T-cell (primary cell): ENCODE measurements around the gene SLC6A6. TPM values are rescaled to one million over a fixed set of nuclear protein-coding genes. Genes with fewer than 3 reads are reported as not detected.
"Not testable (repeated sequence)": the region's sequence is repeated elsewhere in the genome, so short reads cannot be mapped to it uniquely, and the experiment has no call there.

Experiments
- ATAC-seq, 4 experiments: fragments of 200-7000 bp in 3 of 4; fragments of 150-1000 bp in 1 of 4; cut with Tn5 transposase; replicated peaks in 1 of 4; 1 replicate in 3 of 4; 2 replicates in 1 of 4; pipeline ENCODE4 v1.10.0; 2021; ENCODE audit warnings: moderate library complexity in 3 of 4, mild to moderate bottlenecking in 2 of 4, moderate number of reproducible peaks in 1 of 4
- CTCF ChIA-PET, 2 donors: fragments of 300-600 bp; sonication (Branson Sonifier 250); formaldehyde crosslinking; loops; one replicate each; lab custom pipeline; 2022; ENCODE audit warnings: antibody characterized with exemption in 2 of 2; lab: Charles Lee
- POLR2A ChIA-PET, 2 donors: fragments of 300-600 bp; sonication (Branson Sonifier 250); formaldehyde crosslinking; loops; one replicate each; lab custom pipeline; 2022; ENCODE audit warnings: antibody characterized with exemption in 2 of 2; lab: Charles Lee
- DNase-seq, 35 experiments: peaks; one replicate each; pipeline versions ENCODE4 v3.0.0 to v3.0.0-alpha.2; 2013 to 2023
- H3K27ac ChIP-seq: one replicate; pipeline ENCODE4 v1.5.1; 2013; ENCODE audit warnings: low read length
- H3K27me3 ChIP-seq, 2 experiments: replicated peaks in 1 of 2; 1 replicate in 1 of 2; 2 replicates in 1 of 2; pipeline versions ENCODE4 v1.6.1 to v1.7.0; 2013; ENCODE audit warnings: low read length in 1 of 2, mixed read lengths in 1 of 2; ENCODE audit not compliant: control insufficient read depth in 2 of 2, insufficient read depth in 2 of 2; ENCODE audit errors: extremely low read depth in 1 of 2
- H3K36me3 ChIP-seq, 2 donors: 1 replicate in 1 of 2; 2 replicates in 1 of 2; pipeline versions ENCODE4 v1.6.1 to v1.7.0; 2013; ENCODE audit warnings: low read length in 1 of 2; ENCODE audit not compliant: control insufficient read depth in 2 of 2, insufficient read depth in 1 of 2; ENCODE audit errors: extremely low read depth in 1 of 2
- H3K4me1 ChIP-seq, 2 experiments: 1 replicate in 1 of 2; 2 replicates in 1 of 2; pipeline versions ENCODE4 v1.6.1 to v1.7.0; 2013; ENCODE audit warnings: low read length in 2 of 2, mixed read lengths in 1 of 2; ENCODE audit not compliant: insufficient read depth in 2 of 2, control insufficient read depth in 1 of 2; ENCODE audit errors: extremely low read depth in 1 of 2
- H3K4me3 ChIP-seq, 2 donors: 1 replicate in 1 of 2; 2 replicates in 1 of 2; pipeline versions ENCODE4 v1.5.1 to v1.7.0; 2013; ENCODE audit warnings: mild to moderate bottlenecking in 2 of 2, low read length in 1 of 2, moderate library complexity in 1 of 2; ENCODE audit not compliant: control insufficient read depth in 1 of 2; ENCODE audit errors: extremely low read depth in 1 of 2
- H3K9me3 ChIP-seq: 2 replicates; pipeline ENCODE4 v1.7.0; 2013
- H3K27ac Mint-ChIP-seq, 2 donors: one replicate each; pipeline ENCODE4 v1.8.0; 2020 to 2021; ENCODE audit warnings: mild to moderate bottlenecking in 2 of 2, mixed read lengths in 2 of 2
- H3K27me3 Mint-ChIP-seq, 2 donors: one replicate each; pipeline ENCODE4 v1.8.0; 2021 to 2022; ENCODE audit warnings: mixed read lengths in 2 of 2
- H3K36me3 Mint-ChIP-seq: one replicate; pipeline ENCODE4 v1.8.0; 2021; ENCODE audit warnings: mixed read lengths
- H3K4me1 Mint-ChIP-seq, 3 donors: one replicate each; pipeline ENCODE4 v1.8.0; 2020 to 2022; ENCODE audit warnings: mixed read lengths in 3 of 3, mild to moderate bottlenecking in 1 of 3
- H3K4me3 Mint-ChIP-seq, 3 donors: one replicate each; pipeline ENCODE4 v1.8.0; 2020 to 2022; ENCODE audit warnings: mild to moderate bottlenecking in 3 of 3, mixed read lengths in 3 of 3, moderate library complexity in 3 of 3
- H3K9me3 Mint-ChIP-seq, 3 donors: one replicate each; pipeline ENCODE4 v1.8.0; 2020 to 2022; ENCODE audit warnings: mixed read lengths in 3 of 3
- WGBS: methylation state at CpG from one replicate; pipeline ENCODE4 v1.1.5; 2013; ENCODE audit warnings: missing lambda C conversion rate; ENCODE audit not compliant: insufficient coverage; 5-methylcytosine and 5-hydroxymethylcytosine counted together
- total RNA-seq, 35 experiments: library from RNA in 6 of 35; stranded (reverse) in 6 of 35; fragments of 120-200 nt in 1 of 35; gene quantifications; one replicate each; pipeline versions ENCODE4 v1.2.1 to v1.2.4 and lab custom pipeline; 2013 to 2026

The SLC6A6 gene
- total RNA-seq, 5 donors from 2014 or later (not counting 1 experiment from before 2014, with no cell fraction given) = 49.3 to 72.5 (median 63.6) TPM

- 75% methylated on average over 4 of the region's 9 CpGs for WGBS
Observed at GRCh38 chr3:14512942-14513327, 110.5 kb downstream of the SLC6A6 start.

GRCh38 chr3:14513566-14514322 is 111.3 kb downstream of the SLC6A6 start:
- 75% methylated on average over 11 of the region's 18 CpGs for WGBS
- ChIA-PET POLR2A (no interaction called here), CTCF (no interaction called here)
- no peaks in the 10 kb centered on the region for H3K36me3 ChIP-seq
- ATAC-seq = no peak
- Mint-ChIP-seq H3K27ac (no peak overlapping the region), H3K36me3 (no peaks in the 10 kb centered on the region), H3K4me1 (peaks cover under 1 to 5% (median under 1%) of the 10 kb centered on the region in 3 donors), H3K4me3 (no peak overlapping the region), H3K27me3 (peaks cover 0 to 4% of the 10 kb centered on the region in 2 donors), H3K9me3 (no peaks in the 10 kb centered on the region)
- H3K27me3 ChIP-seq = peaks cover 0 to 13% of the 10 kb centered on the region in 2 experiments
- no peaks in the 10 kb centered on the region for H3K9me3 ChIP-seq
- no peak overlapping the region for H3K4me3 ChIP-seq
- no peak for DNase-seq
- H3K4me1 ChIP-seq = peaks cover 0 to 5% of the 10 kb centered on the region in 2 experiments
- no peak overlapping the region for H3K27ac ChIP-seq

More at GRCh38 chr3:14512942-14513327, 110.5 kb downstream of the SLC6A6 start:
- Histone ChIP-seq H3K4me3 (no peak overlapping the region), H3K27ac (no peak overlapping the region), H3K9me3 (no peaks in the 10 kb centered on the region), H3K4me1 (peaks cover 0 to 6% of the 10 kb centered on the region in 2 experiments), H3K27me3 (peaks cover 0 to 15% of the 10 kb centered on the region in 2 experiments), H3K36me3 (no peaks in the 10 kb centered on the region)
- Mint-ChIP-seq H3K4me1 (peaks cover 2 to 6% (median 5%) of the 10 kb centered on the region in 3 donors), H3K9me3 (no peaks in the 10 kb centered on the region), H3K36me3 (no peaks in the 10 kb centered on the region), H3K27me3 (peaks cover 0 to 2% of the 10 kb centered on the region in 2 donors), H3K27ac (no peak overlapping the region), H3K4me3 (no peak overlapping the region)
- ATAC-seq (no peak), DNase-seq (no peak)
- ChIA-PET POLR2A (no interaction called here), CTCF (interaction anchor here in 1 of 2 donors (0.6 kb wide), 1 partner anchor 45 kb away, joined by 3 read pairs; no protein-coding TSS in a partner anchor)

GRCh38 chr3:14514323-14514720 is 111.9 kb downstream of the SLC6A6 start:
- DNase-seq = no peak
- Mint-ChIP-seq H3K9me3 (no peaks in the 10 kb centered on the region), H3K27ac (no peak overlapping the region), H3K36me3 (no peaks in the 10 kb centered on the region), H3K27me3 (peaks cover 0 to 4% of the 10 kb centered on the region in 2 donors), H3K4me1 (peaks cover 0 to under 1% (median 0%) of the 10 kb centered on the region in 3 donors), H3K4me3 (no peak overlapping the region)
- ATAC-seq = no peak
- WGBS = 86% methylated on average over 15 of the region's 17 CpGs
- ChIA-PET POLR2A (no interaction called here), CTCF (no interaction called here)
- Histone ChIP-seq H3K27me3 (peaks cover 0 to 8% of the 10 kb centered on the region in 2 experiments), H3K4me1 (no peaks in the 10 kb centered on the region), H3K36me3 (no peaks in the 10 kb centered on the region), H3K9me3 (no peaks in the 10 kb centered on the region), H3K27ac (no peak overlapping the region), H3K4me3 (no peak overlapping the region)

- ATAC-seq, H3K4me1 Mint-ChIP-seq, H3K4me3 Mint-ChIP-seq, H3K9me3 ChIP-seq, DNase-seq, H3K36me3 ChIP-seq, H3K27ac Mint-ChIP-seq, POLR2A ChIA-PET, H3K36me3 Mint-ChIP-seq, H3K4me1 ChIP-seq, H3K27ac ChIP-seq, CTCF ChIA-PET, H3K27me3 Mint-ChIP-seq, H3K9me3 Mint-ChIP-seq, H3K4me3 ChIP-seq: not testable (repeated sequence)
- peaks cover 0 to 14% of the 10 kb centered on the region in 2 experiments for H3K27me3 ChIP-seq
- 81% methylated on average over 6 of the region's 11 CpGs for WGBS
Observed at GRCh38 chr3:14515526-14515925, 113.1 kb downstream of the SLC6A6 start.

- Mint-ChIP-seq H3K27ac (no peak overlapping the region), H3K4me1 (no peaks in the 10 kb centered on the region), H3K9me3 (no peaks in the 10 kb centered on the region), H3K4me3 (no peak overlapping the region), H3K27me3 (peaks cover 3 to 7% of the 10 kb centered on the region in 2 donors), H3K36me3 (no peaks in the 10 kb centered on the region)
- 85% methylated on average over 5 of the region's 13 CpGs for WGBS
- Histone ChIP-seq H3K4me1 (no peaks in the 10 kb centered on the region), H3K27me3 (peaks cover 0 to 21% of the 10 kb centered on the region in 2 experiments), H3K9me3 (no peaks in the 10 kb centered on the region), H3K4me3 (no peak overlapping the region), H3K27ac (no peak overlapping the region), H3K36me3 (no peaks in the 10 kb centered on the region)
- ATAC-seq (no peak), DNase-seq (no peak)
- CTCF ChIA-PET = interaction anchor here in 1 of 2 donors (1.2 kb wide), 1 partner anchor 8 kb away, joined by 4 read pairs; no protein-coding TSS in a partner anchor
- POLR2A ChIA-PET = no interaction called here
Observed at GRCh38 chr3:14516738-14517345, 114.4 kb downstream of the SLC6A6 start.

GRCh38 chr3:14517601-14518431 is 115.4 kb downstream of the SLC6A6 start:
- peaks cover 0 to 30% of the 10 kb centered on the region in 2 experiments for H3K27me3 ChIP-seq
- no peaks in the 10 kb centered on the region for H3K9me3 Mint-ChIP-seq
- H3K36me3 ChIP-seq = no peaks in the 10 kb centered on the region
- H3K36me3 Mint-ChIP-seq = no peaks in the 10 kb centered on the region
- no peak overlapping the region for H3K27ac ChIP-seq
- H3K4me3 ChIP-seq = no peak overlapping the region
- H3K4me3 Mint-ChIP-seq = no peak overlapping the region
- WGBS = 84% methylated on average over 20 of the region's 22 CpGs
- ATAC-seq = no peak
- H3K27me3 Mint-ChIP-seq = peaks cover 3 to 8% of the 10 kb centered on the region in 2 donors
- H3K27ac Mint-ChIP-seq = no peak overlapping the region
- no peaks in the 10 kb centered on the region for H3K4me1 Mint-ChIP-seq
- H3K9me3 ChIP-seq = no peaks in the 10 kb centered on the region
- no peaks in the 10 kb centered on the region for H3K4me1 ChIP-seq
- ChIA-PET CTCF (interaction anchor here in 1 of 2 donors (1.2 kb wide), 1 partner anchor 9 kb away, joined by 4 read pairs; no protein-coding TSS in a partner anchor), POLR2A (interaction anchor here in 1 of 2 donors (0.6 kb wide), 1 partner anchor 105 kb away, joined by 3 read pairs; no protein-coding TSS in a partner anchor)
- no peak for DNase-seq
